ENCODE measurements around the gene FOXF2.
"Not testable (repeated sequence)": the region's sequence is repeated elsewhere in the genome, so short reads cannot be mapped to it uniquely, and the experiment has no call there.

The FOXF2 gene

GRCh38 chr6:1389369-1390132, at the start of gene FOXF2:
FOXF2 (plus strand) TSS chr6:1389576; CDS start chr6:1389948, 372 bp downstream.
- no peak for DNase-seq

- DNase-seq = no peak
Observed at GRCh38 chr6:1346101-1346500, 43.3 kb upstream of the FOXF2 start.

- no peak for DNase-seq
Observed at GRCh38 chr6:1346558-1347091, 42.8 kb upstream of the FOXF2 start.

GRCh38 chr6:1347161-1347560, 42.2 kb upstream of the FOXF2 start:
- DNase-seq = no peak

- DNase-seq = peak; percentile 26 to 28
Observed at GRCh38 chr6:1348675-1349074, 40.7 kb upstream of the FOXF2 start.

GRCh38 chr6:1349655-1350054, 39.7 kb upstream of the FOXF2 start:
- DNase-seq = no peak

- no peak for DNase-seq
Observed at GRCh38 chr6:1351381-1352008, 37.9 kb upstream of the FOXF2 start.

GRCh38 chr6:1355068-1355467, 34.3 kb upstream of the FOXF2 start:
- DNase-seq = not testable (repeated sequence)

GRCh38 chr6:1361717-1362116, 27.7 kb upstream of the FOXF2 start:
- DNase-seq = not testable (repeated sequence)

- DNase-seq = no peak
Observed at GRCh38 chr6:1362643-1363042, 26.7 kb upstream of the FOXF2 start.

GRCh38 chr6:1363298-1363697, 26.1 kb upstream of the FOXF2 start:
- DNase-seq = peak; percentile 69 to 82

GRCh38 chr6:1363729-1364572, 25.4 kb upstream of the FOXF2 start:
- peak; percentile 30 to 42 for DNase-seq

GRCh38 chr6:1364791-1365190, 24.6 kb upstream of the FOXF2 start:
- DNase-seq = no peak

- no peak for DNase-seq
Observed at GRCh38 chr6:1365686-1366085, 23.7 kb upstream of the FOXF2 start.

- no peak for DNase-seq
Observed at GRCh38 chr6:1367771-1368170, 21.6 kb upstream of the FOXF2 start.

- no peak for DNase-seq
Observed at GRCh38 chr6:1368940-1369339, 20.4 kb upstream of the FOXF2 start.

- DNase-seq = not testable (repeated sequence)
Observed at GRCh38 chr6:1369695-1370094, 19.7 kb upstream of the FOXF2 start.

GRCh38 chr6:1371933-1372332, 17.4 kb upstream of the FOXF2 start:
- DNase-seq = no peak

GRCh38 chr6:1372690-1373089, 16.7 kb upstream of the FOXF2 start:
- no peak for DNase-seq

- DNase-seq = no peak
Observed at GRCh38 chr6:1376653-1377052, 12.7 kb upstream of the FOXF2 start.

- DNase-seq = no peak
Observed at GRCh38 chr6:1377526-1377925, 11.8 kb upstream of the FOXF2 start.

GRCh38 chr6:1378065-1379016, 11.0 kb upstream of the FOXF2 start:
- no peak for DNase-seq
